HPDE6-E6E7 (cell line): ENCODE data around the gene RDH13.
A peak's percentile ranks its signal among the peaks of the same experiment; 100 is the strongest.
"Not testable (repeated sequence)": the region's sequence is repeated elsewhere in the genome, so short reads cannot be mapped to it uniquely, and the experiment has no call there.

Source experiments
- DNase-seq: peaks from one replicate; pipeline ENCODE4 v3.0.0; 2011; ENCODE audit warnings: missing footprints; ENCODE audit errors: extremely low spot score

RDH13 gene

GRCh38 chr19:55077106-55077505, 14.2 kb upstream of the RDH13 start:
- DNase-seq, result no peak

- DNase-seq, result no peak
These were observed 13.4 kb upstream of the RDH13 start for GRCh38 chr19:55076321-55076720.

DNA sequence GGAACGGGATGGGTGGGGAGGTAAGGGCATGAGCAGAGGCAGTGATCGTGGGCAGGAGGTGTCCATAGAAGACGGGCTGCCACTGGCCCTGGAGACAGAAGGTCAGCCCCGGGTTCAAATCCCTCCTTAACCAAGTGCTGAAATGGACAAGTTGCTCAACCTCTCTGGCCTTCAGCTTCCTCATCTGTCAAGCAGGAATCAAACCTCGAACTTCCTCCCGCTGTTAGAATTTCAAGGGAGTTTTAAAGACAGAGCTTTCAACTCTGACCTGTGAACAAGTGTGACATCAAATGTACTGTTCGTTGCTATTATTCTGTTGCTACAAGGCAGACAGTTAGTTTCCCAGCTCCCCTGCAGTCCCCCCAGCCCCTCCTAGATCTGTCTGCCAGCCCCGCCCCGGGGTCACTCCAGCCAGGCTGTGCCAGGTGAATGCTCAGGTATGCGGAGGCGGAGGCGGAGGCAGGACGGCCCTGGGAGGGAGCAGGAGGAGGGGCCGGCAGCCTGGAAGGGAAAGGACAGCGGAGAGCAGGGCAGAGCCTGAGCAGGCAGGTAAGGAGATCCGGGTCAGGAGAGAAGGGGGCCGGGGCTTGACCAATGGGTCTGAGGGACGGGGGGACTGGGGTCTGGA, 12.5 kb upstream of the RDH13 start, which contains the start of gene EPS8L1:
Gene EPS8L1 (plus strand): TSS at position 499 of the 628 bp plus-strand sequence. CDS start 576 bp downstream, outside the sequence.
- peak; percentile 80 for DNase-seq

- no peak for DNase-seq
These were observed 9.0 kb upstream of the RDH13 start for GRCh38 chr19:55071913-55072312.

DNA sequence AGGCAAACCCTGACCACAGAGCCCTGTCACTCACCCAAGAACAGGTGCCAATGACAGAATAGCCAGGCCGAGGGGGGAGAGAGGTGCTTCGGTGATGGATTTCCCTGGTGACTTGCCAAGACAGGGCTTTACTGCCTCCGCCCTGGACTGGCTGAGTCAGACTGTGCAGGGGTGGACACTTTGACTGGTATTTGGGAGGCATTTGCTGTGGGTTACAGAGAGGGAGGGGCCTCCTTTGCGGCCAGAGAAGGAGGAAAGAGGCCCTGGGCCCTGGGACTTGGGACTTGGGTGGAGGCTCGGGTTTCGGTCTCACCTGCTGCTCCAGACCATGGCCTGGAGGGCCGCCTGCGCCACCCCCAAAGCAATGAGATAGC, 8.2 kb upstream of the RDH13 start:
- peak; percentile 89 for DNase-seq

DNA sequence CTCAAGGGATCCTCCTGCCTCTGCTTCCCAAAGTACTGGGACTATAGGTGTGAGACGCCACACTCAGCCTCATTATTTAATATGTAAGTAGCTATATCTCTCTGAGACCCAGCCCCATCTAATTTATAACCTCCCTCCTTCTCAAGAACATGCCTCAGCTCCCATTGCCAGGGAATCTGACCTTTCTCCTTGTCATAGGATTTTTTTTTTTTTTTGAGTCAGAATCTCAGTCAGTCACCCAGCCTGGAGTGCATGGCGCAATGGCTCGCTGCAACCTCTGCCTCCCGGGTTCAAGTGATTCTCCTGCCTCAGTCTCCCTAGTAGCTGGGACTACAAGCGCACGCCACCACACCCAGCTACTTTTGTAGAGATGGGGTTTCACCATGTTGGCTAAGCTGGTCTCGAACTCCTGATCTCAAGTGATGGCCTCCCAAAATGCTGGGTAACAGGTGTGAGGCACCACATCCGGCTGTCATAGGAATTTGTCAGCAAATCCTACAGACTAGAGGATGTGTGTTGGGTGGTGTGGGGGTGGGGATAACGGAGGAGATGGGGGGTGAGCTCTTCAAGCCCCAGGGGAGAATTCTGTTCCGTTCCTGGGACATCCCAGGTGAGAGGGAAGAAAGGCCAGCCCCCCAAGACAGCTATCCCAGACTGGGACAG, 7.6 kb upstream of the RDH13 start:
- no peak for DNase-seq

GRCh38 chr19:55069865-55070197, 6.9 kb upstream of the RDH13 start:
- DNase-seq, result no peak

GRCh38 chr19:55068950-55069864, 6.3 kb upstream of the RDH13 start:
- DNase-seq, result peak; percentile 66

GRCh38 chr19:55067869-55068268, 4.9 kb upstream of the RDH13 start:
- no peak for DNase-seq

DNA sequence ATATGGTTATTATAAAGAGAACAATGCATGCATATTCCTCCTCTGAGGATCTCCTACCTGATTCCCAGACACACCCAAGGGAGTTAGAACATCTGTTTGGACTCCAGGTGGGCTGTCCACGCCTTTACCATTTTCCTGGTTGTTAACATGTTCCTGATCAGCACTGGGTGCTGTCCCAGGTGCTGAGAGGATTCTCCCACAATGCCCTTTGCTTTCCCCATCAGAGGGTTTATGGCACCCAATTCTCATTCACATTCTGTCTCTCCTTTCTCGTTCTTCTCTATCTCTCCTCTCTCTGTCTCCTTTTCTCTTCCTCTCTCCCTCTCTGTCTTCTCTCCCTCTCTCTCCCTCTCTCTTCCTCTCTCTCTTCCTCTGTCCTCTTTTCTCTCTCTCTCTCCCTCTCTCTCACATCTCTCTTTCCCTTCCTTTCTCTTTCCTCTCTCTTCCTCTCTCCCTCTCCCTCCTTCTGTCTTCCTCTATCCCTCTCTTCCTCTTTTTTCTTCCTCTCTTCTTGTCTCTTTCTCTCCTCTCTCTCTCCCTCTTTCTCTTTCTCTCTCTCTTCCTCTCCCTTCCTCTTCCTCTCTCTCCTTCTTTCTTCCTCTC, 3.3 kb upstream of the RDH13 start:
- DNase-seq, result no peak

GRCh38 chr19:55065516-55065915, 2.6 kb upstream of the RDH13 start:
- not testable (repeated sequence) for DNase-seq

DNA sequence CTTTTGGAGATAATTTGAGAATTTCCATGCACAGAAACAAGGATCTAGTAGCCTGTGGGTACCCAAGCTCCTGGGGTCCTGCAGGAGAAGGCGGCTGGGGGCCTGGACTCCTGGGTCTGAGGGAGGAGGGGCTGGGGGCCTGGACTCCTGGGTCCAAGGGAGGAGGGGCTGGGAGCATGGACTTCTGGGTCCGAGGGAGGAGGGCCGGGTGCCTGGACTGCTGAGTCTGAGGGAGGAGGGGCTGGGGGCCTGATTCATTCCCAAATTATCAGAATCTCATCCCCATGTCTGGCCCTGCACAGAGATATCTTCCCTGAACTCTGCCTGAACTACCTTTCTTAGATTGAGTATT, 520 bp upstream of the RDH13 start:
- no peak for DNase-seq

DNA sequence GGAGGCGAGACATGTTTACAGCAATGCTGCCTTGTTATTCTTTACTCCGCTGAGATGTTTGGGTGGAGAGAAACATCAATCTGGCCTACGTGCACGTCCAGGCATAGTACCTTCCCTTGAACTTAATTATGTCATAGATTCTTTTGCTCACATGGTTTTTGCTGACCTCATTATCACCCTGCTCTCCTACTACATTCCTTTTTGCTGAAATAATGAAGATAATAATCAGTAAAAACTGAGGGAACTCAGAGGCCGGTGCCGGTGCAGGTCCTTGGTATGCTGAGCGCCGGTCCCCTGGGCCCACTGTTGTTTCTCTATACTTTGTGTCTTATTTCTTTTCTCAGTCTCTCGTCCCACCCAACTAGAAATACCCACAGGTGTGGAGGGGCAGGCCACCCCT, 2.7 kb downstream of the RDH13 start:
- not testable (repeated sequence) for DNase-seq

GRCh38 chr19:55058781-55059610, 4.0 kb downstream of the RDH13 start:
- no peak for DNase-seq

DNA sequence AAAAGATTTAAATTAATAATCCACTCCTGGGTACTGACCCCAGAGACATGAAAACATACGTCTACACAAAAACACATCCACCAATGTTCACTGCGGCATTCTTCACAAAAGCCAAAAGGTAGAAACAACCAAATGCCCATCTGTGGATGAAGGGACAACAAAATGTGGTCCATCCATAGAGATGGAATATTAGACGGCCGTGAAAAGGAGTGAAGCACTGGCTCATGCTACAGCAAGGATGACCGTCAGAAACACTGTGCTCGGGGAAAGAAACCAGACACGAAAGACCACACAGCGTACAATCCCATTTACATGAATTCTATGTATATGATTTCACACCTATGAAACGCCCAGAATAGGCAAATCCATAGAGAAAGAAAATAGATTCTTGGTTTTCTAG, 6.1 kb downstream of the RDH13 start:
- no peak for DNase-seq

DNA sequence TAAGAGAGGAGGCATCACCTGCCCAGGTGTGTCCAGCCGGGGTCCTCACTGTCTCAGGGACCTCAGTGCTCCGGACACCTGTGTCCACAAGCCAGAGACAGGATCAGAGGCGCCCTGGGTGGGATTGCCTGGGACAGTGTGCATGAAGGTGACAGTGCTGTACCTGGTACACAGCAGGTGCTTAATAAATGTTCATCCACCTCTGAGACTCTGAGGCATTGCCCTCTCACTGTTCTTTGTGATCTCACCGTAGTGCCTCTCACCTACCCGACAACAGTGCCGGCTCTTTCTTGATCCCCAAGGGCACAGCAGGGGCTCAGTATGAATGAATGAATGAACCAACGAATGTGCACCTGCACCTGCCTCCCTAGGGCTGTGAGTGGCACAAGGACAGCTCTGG, 9.2 kb downstream of the RDH13 start:
- no peak for DNase-seq

- no peak for DNase-seq
These were observed 12.0 kb downstream of the RDH13 start for GRCh38 chr19:55050749-55051532.

DNA sequence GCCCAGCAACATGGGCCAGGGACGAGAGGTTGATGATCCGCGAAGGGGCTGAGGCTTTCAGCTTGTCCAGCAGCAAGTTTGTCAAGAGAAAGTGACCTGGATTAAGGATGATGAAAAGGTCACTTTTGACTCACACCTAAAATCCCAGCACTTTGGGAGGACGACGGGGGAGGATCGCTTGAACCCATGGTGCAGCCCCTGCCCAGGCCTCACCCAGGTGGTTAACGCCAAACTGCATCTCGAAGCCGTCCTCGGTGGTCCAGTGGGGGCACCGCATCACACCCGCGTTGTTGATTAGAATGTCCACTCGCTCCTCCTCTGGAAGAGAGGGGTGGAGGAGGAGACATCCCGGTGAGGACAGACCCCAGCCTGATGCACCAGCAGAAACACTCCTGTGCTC, 14.5 kb downstream of the RDH13 start:
- no peak for DNase-seq

DNA sequence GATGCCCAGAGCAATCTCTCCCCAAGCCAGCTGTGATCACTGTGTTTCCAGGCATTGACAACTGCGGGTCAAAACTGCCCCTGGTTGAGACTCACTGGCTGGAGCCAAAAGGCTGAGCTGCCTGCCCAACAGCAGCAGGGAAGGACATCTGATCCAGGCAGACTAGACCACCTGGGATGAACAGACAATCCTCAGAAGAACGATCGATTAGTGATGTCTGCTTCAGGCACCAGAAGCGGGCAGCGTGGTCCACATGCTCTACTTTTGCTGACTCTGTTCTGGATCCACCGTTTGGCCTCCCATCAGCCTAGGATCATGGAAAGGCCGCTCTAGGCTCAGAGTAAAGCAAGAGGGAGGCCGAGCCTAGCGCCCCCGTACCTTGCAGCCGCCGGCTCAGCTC, 15.0 kb downstream of the RDH13 start:
- no peak for DNase-seq

DNA sequence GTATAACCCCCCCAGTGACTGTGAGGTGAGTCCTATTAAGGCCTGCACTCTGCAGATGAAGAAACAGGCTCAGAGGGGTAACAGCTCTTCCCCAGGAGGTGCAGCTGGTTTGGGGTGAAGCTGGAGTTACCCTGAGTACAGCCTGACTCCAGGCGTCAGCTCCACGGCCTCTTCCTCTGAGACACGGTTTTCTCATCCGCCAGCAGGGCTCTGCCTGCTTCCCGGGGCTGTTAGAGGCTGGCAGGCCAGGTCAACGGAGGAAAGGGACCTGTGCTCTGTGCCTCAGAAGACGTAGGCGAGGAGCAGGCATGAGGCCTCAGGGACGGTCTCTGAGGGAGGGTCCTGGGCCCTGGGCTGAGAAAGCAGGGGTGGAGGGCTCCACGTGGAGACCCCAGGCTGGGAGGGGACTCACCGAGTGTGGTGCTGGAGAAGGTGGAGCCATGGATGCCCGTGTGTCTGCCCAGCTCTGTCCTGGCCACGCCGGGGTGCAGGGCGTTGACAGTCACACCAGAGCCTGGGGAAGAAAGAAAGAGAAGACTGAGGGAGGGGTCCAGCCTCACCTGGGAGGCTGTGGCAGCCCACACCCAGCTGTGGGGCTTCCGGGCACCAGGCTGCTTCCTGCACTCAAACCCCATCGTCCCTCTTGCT, 15.8 kb downstream of the RDH13 start:
- no peak for DNase-seq
